H9 (cell line): ENCODE data around the gene AVEN. TPM values are rescaled to one million over a fixed set of nuclear protein-coding genes. Genes with fewer than 3 reads are reported as not detected.

Source experiments
- DNase-seq: peaks from one replicate; pipeline ENCODE4 v3.0.0-alpha.2; 2017
- H2AFZ ChIP-seq: one replicate; pipeline ENCODE4 v1.6.1; 2013; ENCODE audit warnings: mild to moderate bottlenecking, low read length, control low read depth, moderate library complexity
- H2AK5ac ChIP-seq: 2 replicates; pipeline ENCODE4 v1.6.1; 2013; ENCODE audit warnings: low read length, control low read depth, mixed read lengths; ENCODE audit not compliant: insufficient read length
- H2BK120ac ChIP-seq: one replicate; pipeline ENCODE4 v1.6.1; 2013; ENCODE audit warnings: low read depth, mild to moderate bottlenecking, low read length, control low read depth, inconsistent platforms; ENCODE audit not compliant: poor library complexity, severe bottlenecking
- H2BK12ac ChIP-seq: 2 replicates; pipeline ENCODE4 v1.6.1; 2013; ENCODE audit warnings: low read length, control low read depth, mixed read lengths, low read depth; ENCODE audit not compliant: insufficient read length
- H2BK15ac ChIP-seq: 2 replicates; pipeline ENCODE4 v1.6.1; 2013; ENCODE audit warnings: low read depth, low read length, control low read depth
- H2BK20ac ChIP-seq: one replicate; pipeline ENCODE4 v1.6.1; 2013; ENCODE audit warnings: low read depth, mild to moderate bottlenecking, low read length, control low read depth, inconsistent platforms; ENCODE audit not compliant: poor library complexity, severe bottlenecking
- H2BK5ac ChIP-seq: 2 replicates; pipeline ENCODE4 v1.6.1; 2013; ENCODE audit warnings: low read length, control low read depth, mixed read lengths; ENCODE audit not compliant: insufficient read length
- H3K14ac ChIP-seq: 2 replicates; pipeline ENCODE4 v1.6.1; 2013; ENCODE audit warnings: low read length, control low read depth; ENCODE audit not compliant: insufficient read depth
- H3K18ac ChIP-seq: 2 replicates; pipeline ENCODE4 v1.6.1; 2013; ENCODE audit warnings: low read depth, mild to moderate bottlenecking, mixed read lengths, low read length, control low read depth; ENCODE audit not compliant: insufficient read length
- H3K23ac ChIP-seq: 2 replicates; pipeline ENCODE4 v1.6.1; 2013; ENCODE audit warnings: low read length, control low read depth, mixed read lengths, low read depth; ENCODE audit not compliant: insufficient read length
- H3K23me2 ChIP-seq: 2 replicates; pipeline ENCODE4 v1.6.1; 2013; ENCODE audit warnings: low read depth, mild to moderate bottlenecking, mixed read lengths, low read length, control low read depth; ENCODE audit not compliant: insufficient read length, poor library complexity, severe bottlenecking
- H3K27ac ChIP-seq: 2 replicates; pipeline ENCODE4 v1.5.1; 2013; ENCODE audit warnings: low read length, control low read depth, mixed read lengths, low read depth; ENCODE audit not compliant: insufficient read length
- H3K27me3 ChIP-seq: 2 replicates; pipeline ENCODE4 v1.6.1; 2013; ENCODE audit warnings: low read length, control low read depth, inconsistent platforms; ENCODE audit not compliant: insufficient read depth
- H3K4ac ChIP-seq: 2 replicates; pipeline ENCODE4 v1.6.1; 2013; ENCODE audit warnings: low read depth, mild to moderate bottlenecking, control low read depth, inconsistent platforms, low read length, moderate library complexity
- H3K4me1 ChIP-seq: 2 replicates; pipeline ENCODE4 v1.6.1; 2013; ENCODE audit warnings: low read length, control low read depth, inconsistent platforms; ENCODE audit not compliant: insufficient read depth
- H3K4me2 ChIP-seq: 2 replicates; pipeline ENCODE4 v1.6.1; 2013; ENCODE audit warnings: low read length, control low read depth, mixed read lengths; ENCODE audit not compliant: insufficient read length, insufficient read depth
- H3K56ac ChIP-seq: 2 replicates; pipeline ENCODE4 v1.6.1; 2013; ENCODE audit warnings: low read depth, mild to moderate bottlenecking, mixed read lengths, low read length, control low read depth; ENCODE audit not compliant: insufficient read length
- H3K79me1 ChIP-seq: 2 replicates; pipeline ENCODE4 v1.6.1; 2013; ENCODE audit warnings: low read depth, mild to moderate bottlenecking, moderate library complexity, low read length, control low read depth, inconsistent platforms; ENCODE audit not compliant: insufficient read depth, poor library complexity, severe bottlenecking
- H3K79me2 ChIP-seq: 2 replicates; pipeline ENCODE4 v1.6.1; 2013; ENCODE audit warnings: low read length, control low read depth, inconsistent platforms; ENCODE audit not compliant: insufficient read depth
- H3K9ac ChIP-seq: 2 replicates; pipeline ENCODE4 v1.6.1; 2013; ENCODE audit warnings: low read length, control low read depth, mixed read lengths; ENCODE audit not compliant: insufficient read length; ENCODE audit errors: extremely low read depth
- H3K9me3 ChIP-seq: one replicate; pipeline ENCODE4 v1.6.1; 2013; ENCODE audit warnings: low read depth, low read length, inconsistent platforms; ENCODE audit not compliant: control insufficient read depth
- H3T11ph ChIP-seq: one replicate; pipeline ENCODE4 v1.6.1; 2013; ENCODE audit warnings: mild to moderate bottlenecking, low read length, control low read depth, inconsistent platforms
- H4K20me1 ChIP-seq: one replicate; pipeline ENCODE4 v1.6.1; 2013; ENCODE audit not compliant: control insufficient read depth, insufficient read length, insufficient read depth
- H4K5ac ChIP-seq: 2 replicates; pipeline ENCODE4 v1.6.1; 2013; ENCODE audit warnings: low read depth, mild to moderate bottlenecking, mixed read lengths, low read length, control low read depth; ENCODE audit not compliant: insufficient read length
- H4K8ac ChIP-seq: replicated peaks from 2 replicates; pipeline ENCODE4 v1.6.1; 2013; ENCODE audit warnings: low read length, control low read depth, mixed read lengths, low read depth; ENCODE audit not compliant: insufficient read length
- H4K91ac ChIP-seq: 2 replicates; pipeline ENCODE4 v1.6.1; 2013; ENCODE audit warnings: low read depth, mild to moderate bottlenecking, moderate library complexity, mixed read lengths, low read length, control low read depth; ENCODE audit not compliant: insufficient read length
- H3K27ac Mint-ChIP-seq, 3 experiments: 2 replicates in 2 of 3; 3 replicates in 1 of 3; pipeline ENCODE4 v1.8.0; 2020 to 2021; ENCODE audit warnings: mixed read lengths in 3 of 3, mild to moderate bottlenecking in 1 of 3, moderate library complexity in 1 of 3
- H3K27me3 Mint-ChIP-seq: 2 replicates; pipeline ENCODE4 v1.8.0; 2021; ENCODE audit warnings: low read depth, mild to moderate bottlenecking, moderate library complexity, mixed read lengths
- H3K36me3 Mint-ChIP-seq, 3 experiments: 2 replicates in 2 of 3; 3 replicates in 1 of 3; pipeline ENCODE4 v1.8.0; 2020 to 2021; ENCODE audit warnings: low read depth in 3 of 3, mixed read lengths in 3 of 3; ENCODE audit not compliant: insufficient read depth in 1 of 3
- H3K4me1 Mint-ChIP-seq, 2 experiments: 2 replicates each; pipeline ENCODE4 v1.8.0; 2020; ENCODE audit warnings: mixed read lengths in 2 of 2
- H3K4me3 Mint-ChIP-seq, 2 experiments: 2 replicates in 1 of 2; 3 replicates in 1 of 2; pipeline ENCODE4 v1.8.0; 2020 to 2021; ENCODE audit warnings: mild to moderate bottlenecking in 2 of 2, mixed read lengths in 2 of 2, moderate library complexity in 1 of 2
- H3K9me3 Mint-ChIP-seq, 2 experiments: 2 replicates in 1 of 2; 3 replicates in 1 of 2; pipeline ENCODE4 v1.8.0; 2020; ENCODE audit warnings: mild to moderate bottlenecking in 2 of 2, mixed read lengths in 2 of 2, moderate library complexity in 1 of 2
- CTCF ChIP-seq: fragments of 200-600 bp; sonication (generic); conservative IDR thresholded peaks from 3 replicates; pipeline ENCODE4 v1.8.0; 2021; ENCODE audit warnings: antibody characterized with exemption, mild to moderate bottlenecking
- WGBS: extraction: QIAGEN DNeasy Blood & Tissue Kit; methylation state at CpG from one replicate; pipeline ENCODE4 v1.1.7; 2013; ENCODE audit warnings: missing lambda C conversion rate, low lambda C conversion rate, mixed read lengths; ENCODE audit not compliant: insufficient read length; ENCODE audit errors: extremely low coverage; 5-methylcytosine and 5-hydroxymethylcytosine counted together
- total RNA-seq: library from RNA; stranded (reverse); gene quantifications from 2 replicates; pipeline ENCODE4 v1.2.1, GENCODE V29; 2021

AVEN gene
- total RNA-seq, 1 experiment from 2014 or later: 16.1 TPM

GRCh38 chr15:34025252-34025651, 13.8 kb downstream of the AVEN start:
- Mint-ChIP-seq H3K4me1 (peaks cover 10 to 12% of the 10 kb centered on the region in 2 experiments), H3K9me3 (peaks cover 9 to 14% of the 10 kb centered on the region in 2 experiments), H3K36me3 (peaks cover 6 to 26% (median 18%) of the 10 kb centered on the region in 3 experiments), H3K27ac (no peak overlapping the region), H3K27me3 (no peaks in the 10 kb centered on the region), H3K4me3 (no peak overlapping the region)
- Histone ChIP-seq H2AFZ (no peak overlapping the region), H3K18ac (no peak overlapping the region), H4K20me1 (no peaks in the 10 kb centered on the region), H3K79me2 (no peaks in the 10 kb centered on the region; the same call in 1 of the 2 replicates), H2BK15ac (no peak overlapping the region), H4K8ac (no peak overlapping the region), H4K5ac (no peak overlapping the region), H3K9ac (no peak overlapping the region), H3K4me1 (no peaks in the 10 kb centered on the region), H4K91ac (no peak overlapping the region), H2BK12ac (no peak overlapping the region), H3K23me2 (no peaks in the 10 kb centered on the region), H3K14ac (no peak overlapping the region), H2BK5ac (no peak overlapping the region), H3K9me3 (no peaks in the 10 kb centered on the region), H3K27ac (no peak overlapping the region), H2AK5ac (no peak overlapping the region), H3K23ac (no peak overlapping the region), H3K4ac (no peak overlapping the region), H3T11ph (no peak overlapping the region), H3K4me2 (no peak overlapping the region), H3K27me3 (no peaks in the 10 kb centered on the region), H2BK20ac (no peak overlapping the region), H2BK120ac (no peak overlapping the region), H3K56ac (no peak overlapping the region), H3K79me1 (no peaks in the 10 kb centered on the region)
- no peak for DNase-seq
- WGBS: no CpG with 5 or more reads among the region's 3 CpGs
- no peak for TF ChIP-seq CTCF
